Chondrocyte (in vitro differentiated cells): Measurements from ENCODE around the gene PARVB. TPM values are rescaled to one million over a fixed set of nuclear protein-coding genes. Genes with fewer than 3 reads are reported as not detected.

Experiments used
- DNase-seq: peaks from one replicate; pipeline ENCODE4 v3.0.0; 2021; ENCODE audit warnings: mixed read lengths, low spot score
- H3K27ac Mint-ChIP-seq: one replicate; pipeline ENCODE4 v1.8.0; 2021; ENCODE audit warnings: mild to moderate bottlenecking, moderate library complexity, mixed read lengths; ENCODE audit not compliant: unreplicated experiment
- H3K27me3 Mint-ChIP-seq: 2 replicates; pipeline ENCODE4 v1.8.0; 2021; ENCODE audit warnings: low read depth, mixed read lengths
- H3K36me3 Mint-ChIP-seq: 2 replicates; pipeline ENCODE4 v1.8.0; 2021; ENCODE audit warnings: low read depth, mixed read lengths
- H3K4me1 Mint-ChIP-seq: 2 replicates; pipeline ENCODE4 v1.8.0; 2021; ENCODE audit warnings: low read depth, mild to moderate bottlenecking, mixed read lengths
- H3K4me3 Mint-ChIP-seq: one replicate; pipeline ENCODE4 v1.8.0; 2021; ENCODE audit warnings: mild to moderate bottlenecking, moderate library complexity, mixed read lengths; ENCODE audit not compliant: unreplicated experiment
- H3K9me3 Mint-ChIP-seq: 2 replicates; pipeline ENCODE4 v1.8.0; 2021; ENCODE audit warnings: low read depth, mixed read lengths
- total RNA-seq: library from RNA; stranded (reverse); gene quantifications from 3 replicates; pipeline ENCODE4 v1.2.1, GENCODE V29; 2021
- TF ChIP-seq, protein P1 (sequence below): fragments of 200-600 bp; sonication (generic); IDR thresholded peaks from 2 replicates; pipeline ENCODE4 v1.5.0; 2021; ENCODE audit warnings: antibody characterized with exemption, mild to moderate bottlenecking, moderate library complexity

The PARVB gene
- total RNA-seq, 1 donor from 2014 or later = 33.6 TPM

DNA sequence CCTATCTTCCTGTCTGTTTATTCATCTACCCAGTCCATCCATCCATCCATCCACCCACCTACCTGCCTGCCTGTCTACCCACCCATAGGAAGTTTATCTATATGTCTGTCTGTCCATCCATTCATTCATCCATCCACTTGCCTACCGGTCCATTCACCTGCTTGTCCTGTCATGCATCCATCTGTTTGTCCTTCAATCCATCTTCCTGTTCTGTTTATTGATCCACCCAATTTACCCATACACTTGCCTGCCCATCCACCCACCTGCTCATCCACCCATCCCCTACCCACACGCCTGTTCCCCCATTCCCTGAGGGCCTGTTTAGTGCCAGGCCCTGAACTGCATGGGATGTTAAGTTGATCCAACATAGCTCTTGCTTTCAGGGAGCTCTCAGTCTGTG is 175.1 kb downstream of the PARVB start:
- peaks cover 22% of the 10 kb centered on the region for H3K4me1 Mint-ChIP-seq
- no peaks in the 10 kb centered on the region for H3K36me3 Mint-ChIP-seq
- no peaks in the 10 kb centered on the region for H3K9me3 Mint-ChIP-seq
- H3K27ac Mint-ChIP-seq = no peak overlapping the region
- peaks cover 24% of the 10 kb centered on the region for H3K27me3 Mint-ChIP-seq
- no peak overlapping the region for H3K4me3 Mint-ChIP-seq
- TF ChIP-seq, protein P1, sequence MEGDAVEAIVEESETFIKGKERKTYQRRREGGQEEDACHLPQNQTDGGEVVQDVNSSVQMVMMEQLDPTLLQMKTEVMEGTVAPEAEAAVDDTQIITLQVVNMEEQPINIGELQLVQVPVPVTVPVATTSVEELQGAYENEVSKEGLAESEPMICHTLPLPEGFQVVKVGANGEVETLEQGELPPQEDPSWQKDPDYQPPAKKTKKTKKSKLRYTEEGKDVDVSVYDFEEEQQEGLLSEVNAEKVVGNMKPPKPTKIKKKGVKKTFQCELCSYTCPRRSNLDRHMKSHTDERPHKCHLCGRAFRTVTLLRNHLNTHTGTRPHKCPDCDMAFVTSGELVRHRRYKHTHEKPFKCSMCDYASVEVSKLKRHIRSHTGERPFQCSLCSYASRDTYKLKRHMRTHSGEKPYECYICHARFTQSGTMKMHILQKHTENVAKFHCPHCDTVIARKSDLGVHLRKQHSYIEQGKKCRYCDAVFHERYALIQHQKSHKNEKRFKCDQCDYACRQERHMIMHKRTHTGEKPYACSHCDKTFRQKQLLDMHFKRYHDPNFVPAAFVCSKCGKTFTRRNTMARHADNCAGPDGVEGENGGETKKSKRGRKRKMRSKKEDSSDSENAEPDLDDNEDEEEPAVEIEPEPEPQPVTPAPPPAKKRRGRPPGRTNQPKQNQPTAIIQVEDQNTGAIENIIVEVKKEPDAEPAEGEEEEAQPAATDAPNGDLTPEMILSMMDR = no peak
- DNase-seq = no peak

DNA sequence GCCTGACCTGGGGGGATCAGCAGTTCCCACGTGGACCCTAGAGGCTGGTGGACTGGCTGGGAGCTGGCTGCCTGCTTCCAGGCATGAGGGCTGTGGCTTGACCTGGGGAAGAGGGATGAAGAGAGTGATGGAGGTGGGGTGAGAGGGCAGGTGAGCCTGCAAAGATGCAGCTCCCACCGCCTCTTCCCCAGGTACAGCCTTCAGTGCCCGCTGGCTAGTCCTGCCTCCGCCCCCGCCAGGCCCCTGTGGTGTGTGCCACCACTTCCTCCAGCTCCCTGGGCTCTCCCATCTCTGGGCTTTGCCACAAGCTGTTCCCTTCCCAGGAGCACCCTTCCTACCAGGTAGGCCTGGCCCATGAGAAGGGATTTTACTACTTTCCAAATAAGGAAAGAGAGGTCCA is 175.8 kb downstream of the PARVB start:
- TF ChIP-seq, protein P1 = no peak
- H3K36me3 Mint-ChIP-seq = no peaks in the 10 kb centered on the region
- peaks cover 22% of the 10 kb centered on the region for H3K4me1 Mint-ChIP-seq
- no peaks in the 10 kb centered on the region for H3K9me3 Mint-ChIP-seq
- no peak for DNase-seq
- no peak overlapping the region for H3K4me3 Mint-ChIP-seq
- no peak overlapping the region for H3K27ac Mint-ChIP-seq
- peaks cover 17% of the 10 kb centered on the region for H3K27me3 Mint-ChIP-seq

DNA sequence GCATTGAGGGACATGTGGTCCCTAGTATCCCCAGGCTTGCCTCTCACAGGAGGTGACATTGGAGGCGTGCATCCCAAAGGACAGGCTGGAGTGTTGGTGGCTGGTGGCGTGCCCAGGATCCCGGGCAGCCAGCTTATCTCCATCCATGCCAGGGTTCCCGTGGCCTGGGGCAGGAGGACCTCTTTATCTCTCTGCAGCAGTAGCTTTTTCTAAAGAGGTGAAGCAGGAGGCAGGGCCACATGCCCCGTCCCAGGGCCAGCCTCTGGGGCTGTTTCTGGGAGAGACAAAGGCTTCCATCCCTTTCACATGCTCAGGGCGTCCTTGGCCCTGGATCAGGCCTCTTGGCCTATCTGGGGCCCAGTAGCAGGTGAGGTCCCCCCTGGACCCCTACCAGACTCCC is 176.3 kb downstream of the PARVB start:
- H3K36me3 Mint-ChIP-seq = no peaks in the 10 kb centered on the region
- H3K4me3 Mint-ChIP-seq = no peak overlapping the region
- DNase-seq = peak; percentile 73
- H3K27me3 Mint-ChIP-seq = peaks cover 15% of the 10 kb centered on the region
- TF ChIP-seq, protein P1 = no peak
- peaks cover 22% of the 10 kb centered on the region for H3K4me1 Mint-ChIP-seq
- H3K9me3 Mint-ChIP-seq = no peaks in the 10 kb centered on the region
- no peak overlapping the region for H3K27ac Mint-ChIP-seq

DNA sequence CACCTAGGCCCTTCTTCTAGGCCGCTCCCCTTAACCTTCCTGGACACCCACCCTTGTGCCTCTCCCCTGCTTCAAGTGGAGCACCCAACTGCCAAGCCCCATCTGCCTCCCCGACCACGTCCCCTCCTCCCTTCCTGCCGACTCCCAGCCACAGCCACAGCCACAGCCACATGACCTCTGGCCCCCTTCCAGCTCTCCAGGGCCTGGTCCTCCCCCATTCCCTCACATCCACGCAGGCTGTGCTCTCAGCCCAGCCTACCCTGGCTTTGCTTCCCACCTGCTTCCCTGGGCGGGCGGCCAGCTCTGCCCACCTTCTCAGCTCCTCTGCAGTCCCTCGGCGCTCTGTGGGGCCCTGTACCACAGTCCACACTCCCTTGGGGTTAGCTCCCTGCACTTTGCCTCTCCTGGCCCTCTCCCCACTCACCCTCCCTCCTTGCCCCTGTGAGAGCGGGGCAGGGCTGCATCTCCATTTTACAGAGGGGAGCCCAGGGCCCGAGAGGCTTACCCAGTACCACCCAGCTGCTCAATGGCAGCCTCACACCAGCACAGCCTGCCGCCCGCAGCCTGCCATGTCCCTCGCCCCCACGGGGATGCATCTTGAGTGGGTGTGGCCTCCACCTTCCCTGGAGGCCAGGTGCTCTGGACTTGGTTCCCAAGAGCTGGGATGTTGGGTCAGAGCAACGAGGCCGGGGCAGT is 176.9 kb downstream of the PARVB start:
- H3K4me3 Mint-ChIP-seq = no peak overlapping the region
- H3K36me3 Mint-ChIP-seq = no peaks in the 10 kb centered on the region

DNA sequence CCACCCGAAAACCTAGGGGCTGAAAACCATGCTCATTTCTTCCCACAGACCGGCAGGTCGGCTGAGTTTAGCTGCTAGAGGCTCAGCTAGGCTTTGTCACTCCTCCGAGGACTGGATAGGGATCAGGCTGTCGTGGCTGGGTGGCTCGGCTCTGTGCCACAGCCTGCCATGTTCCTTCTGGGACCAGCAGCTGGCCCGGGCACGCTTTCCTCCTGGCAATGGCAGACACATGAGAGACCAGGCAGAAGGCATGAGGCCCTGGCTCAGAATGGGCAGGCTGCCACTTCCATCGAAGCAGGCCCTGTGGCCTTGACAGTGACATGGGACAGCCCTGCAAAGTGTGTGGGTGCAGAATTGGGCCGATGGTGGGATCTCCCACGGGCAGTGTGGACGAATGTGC is 177.6 kb downstream of the PARVB start:
- no peaks in the 10 kb centered on the region for H3K9me3 Mint-ChIP-seq
- H3K27me3 Mint-ChIP-seq = peaks cover 15% of the 10 kb centered on the region
- TF ChIP-seq, protein P1 = no peak
- peaks cover 22% of the 10 kb centered on the region for H3K4me1 Mint-ChIP-seq
- no peak overlapping the region for H3K4me3 Mint-ChIP-seq
- no peaks in the 10 kb centered on the region for H3K36me3 Mint-ChIP-seq
- DNase-seq = no peak
- H3K27ac Mint-ChIP-seq = peak overlapping the region; percentile 69

More for the DNA sequence above, 176.9 kb downstream of the PARVB start:
- DNase-seq = peak; percentile 68
- TF ChIP-seq, protein P1 = no peak
- peaks cover 15% of the 10 kb centered on the region for H3K27me3 Mint-ChIP-seq
- H3K27ac Mint-ChIP-seq = no peak overlapping the region
- peaks cover 22% of the 10 kb centered on the region for H3K4me1 Mint-ChIP-seq
- H3K9me3 Mint-ChIP-seq = no peaks in the 10 kb centered on the region
